Choroid plexus epithelial cell (primary cell): ENCODE measurements around the gene SRGAP1.

ENCODE experiments used
- DNase-seq: peaks from one replicate; pipeline ENCODE4 v3.0.0-alpha.2; 2010; ENCODE audit warnings: low read depth
- H3K4me3 ChIP-seq: 2 replicates; pipeline ENCODE4 v1.5.1; 2011; ENCODE audit warnings: low read depth, mild to moderate bottlenecking, control low read depth, low read length, moderate library complexity
- CTCF ChIP-seq: conservative IDR thresholded peaks from 2 replicates; pipeline ENCODE4 v1.5.1; 2011; ENCODE audit warnings: low read depth, mild to moderate bottlenecking, control low read depth, inconsistent platforms, low read length, moderate library complexity

The SRGAP1 gene

GRCh38 chr12:63948211-63948610, 103.7 kb downstream of the SRGAP1 start:
- H3K4me3 ChIP-seq: no peak overlapping the region
- TF ChIP-seq CTCF: no peak
- peak; percentile 18 for DNase-seq

DNA sequence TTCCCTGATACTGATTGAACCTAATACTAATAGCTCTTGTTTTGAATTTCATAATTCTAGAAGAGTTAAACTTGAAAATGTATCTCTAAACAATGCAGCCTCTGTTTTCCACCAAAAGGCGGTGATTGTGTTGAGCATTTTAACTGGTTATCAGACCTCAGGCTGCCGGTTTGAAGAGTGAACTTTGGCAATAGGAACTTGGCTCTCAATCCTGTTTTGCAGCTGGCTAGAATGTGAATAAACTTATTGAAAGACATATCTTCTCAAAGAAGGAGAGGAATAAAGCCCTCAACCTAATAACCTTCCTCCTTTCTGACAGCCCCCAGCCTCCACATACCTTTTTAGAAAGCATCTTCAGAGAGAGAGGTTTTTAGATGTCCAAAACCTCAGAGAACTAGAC, 105.4 kb downstream of the SRGAP1 start:
- peak; percentile 61 for DNase-seq
- TF ChIP-seq CTCF: no peak

DNA sequence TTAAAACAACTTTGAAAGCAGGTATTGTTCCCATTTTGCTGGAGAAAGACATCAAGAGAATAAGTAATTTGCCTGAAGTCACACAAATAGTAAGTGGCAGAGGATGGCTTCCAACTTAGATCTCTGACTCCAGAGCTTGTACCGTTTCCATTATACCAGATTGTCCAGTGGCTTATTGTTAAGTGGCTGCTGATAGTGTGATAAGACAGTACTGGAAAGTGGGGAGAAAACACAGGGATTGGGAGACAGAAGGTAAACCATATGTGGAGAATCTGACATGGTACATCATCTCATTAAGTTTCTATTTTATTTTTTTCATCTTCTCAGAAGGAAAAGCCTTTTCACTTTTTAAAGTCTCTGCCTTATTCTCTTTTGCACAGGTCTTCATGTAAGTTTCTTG, 108.5 kb downstream of the SRGAP1 start:
- no peak for TF ChIP-seq CTCF
- DNase-seq: no peak

More for the DNA sequence above, 105.4 kb downstream of the SRGAP1 start:
- no peak overlapping the region for H3K4me3 ChIP-seq

GRCh38 chr12:63955831-63956666, 111.5 kb downstream of the SRGAP1 start:
- peak; percentile 90 for DNase-seq
- no peak for TF ChIP-seq CTCF
- H3K4me3 ChIP-seq: no peak overlapping the region

More for the DNA sequence above, 108.5 kb downstream of the SRGAP1 start:
- H3K4me3 ChIP-seq: no peak overlapping the region

- DNase-seq: no peak
- TF ChIP-seq CTCF: no peak
- H3K4me3 ChIP-seq: no peak overlapping the region
Observed at GRCh38 chr12:63957496-63957895, 113.0 kb downstream of the SRGAP1 start.

GRCh38 chr12:63958876-63959580, 114.5 kb downstream of the SRGAP1 start:
- TF ChIP-seq CTCF: no peak
- DNase-seq: no peak
- no peak overlapping the region for H3K4me3 ChIP-seq
